PC-9 (cell line): ENCODE measurements around the gene SLC38A6. TPM values are rescaled to one million over a fixed set of nuclear protein-coding genes. Genes with fewer than 3 reads are reported as not detected.

ENCODE experiments used
- BruUV-seq: library from RNA; stranded (reverse); fragments of 400-500 nt; replicated peaks from 2 replicates; lab custom pipeline; 2021; lab: Mats Ljungman, UMichigan
- CTCF ChIA-PET: fragments of 300-600 bp; sonication (Branson Sonifier 250); formaldehyde crosslinking; loops from one replicate; lab custom pipeline; 2022; ENCODE audit warnings: antibody characterized with exemption; lab: Charles Lee
- POLR2A ChIA-PET: fragments of 300-600 bp; sonication (Branson Sonifier 250); formaldehyde crosslinking; loops from one replicate; lab custom pipeline; 2022; ENCODE audit warnings: antibody characterized with exemption; ENCODE audit not compliant: unreplicated experiment; lab: Charles Lee
- DNase-seq, 2 experiments: peaks; one replicate each; pipeline versions ENCODE4 v3.0.0 to v3.0.0-alpha.2; 2015 to 2022; ENCODE audit warnings: mixed read lengths in 1 of 2
- H2AFZ ChIP-seq: fragments of 200-600 bp; sonication (generic); 2 replicates; pipeline ENCODE4 v1.8.1; 2017; ENCODE audit warnings: antibody characterized with exemption
- H3F3A ChIP-seq: fragments of 200-600 bp; sonication (generic); 2 replicates; pipeline ENCODE4 v1.8.1; 2017; ENCODE audit warnings: antibody characterized with exemption, mild to moderate bottlenecking, low read depth; ENCODE audit not compliant: insufficient read depth
- H3K27ac ChIP-seq: fragments of 200-600 bp; sonication (generic); 2 replicates; pipeline ENCODE4 v1.6.1; 2016; ENCODE audit warnings: mixed run types
- H3K27me3 ChIP-seq: fragments of 200-600 bp; sonication (generic); 2 replicates; pipeline ENCODE4 v1.6.1; 2016; ENCODE audit warnings: low read depth, mixed run types; ENCODE audit not compliant: insufficient read depth
- H3K36me3 ChIP-seq: fragments of 200-600 bp; sonication (generic); 2 replicates; pipeline ENCODE4 v1.6.1; 2016; ENCODE audit warnings: low read depth, mixed run types
- H3K4me1 ChIP-seq: fragments of 200-600 bp; sonication (generic); replicated peaks from 2 replicates; pipeline ENCODE4 v1.6.1; 2016; ENCODE audit warnings: mixed run types; ENCODE audit not compliant: insufficient read depth
- H3K4me2 ChIP-seq: fragments of 200-600 bp; sonication (generic); 2 replicates; pipeline ENCODE4 v1.6.1; 2017; ENCODE audit warnings: mixed run types
- H3K4me3 ChIP-seq: fragments of 200-600 bp; sonication (generic); 2 replicates; pipeline ENCODE4 v1.6.1; 2016; ENCODE audit warnings: mixed run types
- H3K79me2 ChIP-seq: fragments of 200-600 bp; sonication (generic); 2 replicates; pipeline ENCODE4 v1.6.1; 2017; ENCODE audit warnings: low read depth, mixed run types
- H3K9me2 ChIP-seq: fragments of 200-600 bp; sonication (generic); 2 replicates; pipeline ENCODE4 v1.8.1; 2017; ENCODE audit warnings: mild to moderate bottlenecking; ENCODE audit not compliant: insufficient read depth
- H3K9me3 ChIP-seq: fragments of 200-600 bp; sonication (generic); 2 replicates; pipeline ENCODE4 v1.8.1; 2016; ENCODE audit warnings: low read depth; ENCODE audit not compliant: insufficient read depth
- H4K20me1 ChIP-seq: fragments of 200-600 bp; sonication (generic); 2 replicates; pipeline ENCODE4 v1.8.1; 2017; ENCODE audit not compliant: insufficient read depth
- CTCF ChIP-seq: fragments of 200-600 bp; sonication (generic); conservative IDR thresholded peaks from 2 replicates; pipeline ENCODE4 v1.6.1; 2017; ENCODE audit warnings: mixed run types, antibody characterized with exemption, mild to moderate bottlenecking, moderate library complexity
- EZH2 ChIP-seq: fragments of 200-600 bp; sonication (generic); IDR thresholded peaks from 2 replicates; pipeline ENCODE4 v1.8.0; 2017; ENCODE audit warnings: antibody characterized with exemption, low read depth
- intact Hi-C: fragments of 100-400 bp; cut with micrococcal nuclease; formaldehyde crosslinking; loops from one replicate; pipeline ENCODE4 v1.10.0; 2022; ENCODE audit not compliant: unreplicated experiment
- total RNA-seq: library from RNA; stranded (reverse); gene quantifications from 2 replicates; pipeline ENCODE4 v1.2.3, GENCODE V29; 2021

The SLC38A6 gene
- total RNA-seq, 1 experiment from 2014 or later = 45.5 TPM

- POLR2A ChIA-PET = interaction anchor here (0.6 kb wide), 1 partner anchor 29 kb away, joined by 3 read pairs; no protein-coding TSS in a partner anchor
- intact Hi-C loops = no loop called here
- H2AFZ ChIP-seq = no peak overlapping the region
- no peak for DNase-seq
- H3K79me2 ChIP-seq = no peaks in the 10 kb centered on the region
- no TSS peak for BruUV-seq
- TF ChIP-seq EZH2 (no peak), CTCF (no peak)
- no peaks in the 10 kb centered on the region for H3K27me3 ChIP-seq
- no peak overlapping the region for H3K4me3 ChIP-seq
- no peaks in the 10 kb centered on the region for H3F3A ChIP-seq
- no peaks in the 10 kb centered on the region for H3K9me3 ChIP-seq
- H4K20me1 ChIP-seq = no peaks in the 10 kb centered on the region
- H3K4me1 ChIP-seq = no peaks in the 10 kb centered on the region
- H3K9me2 ChIP-seq = no peaks in the 10 kb centered on the region
- H3K36me3 ChIP-seq = no peaks in the 10 kb centered on the region
- CTCF ChIA-PET = interaction anchor here (0.6 kb wide), 1 partner anchor 188 kb away, joined by 3 read pairs; no protein-coding TSS in a partner anchor
- no peak overlapping the region for H3K4me2 ChIP-seq
- no peak overlapping the region for H3K27ac ChIP-seq
These were observed 82.4 kb downstream of the SLC38A6 start for GRCh38 chr14:61063461-61063860.

- H3K4me3 ChIP-seq = no peak overlapping the region
- TF ChIP-seq CTCF (no peak), EZH2 (no peak)
- H4K20me1 ChIP-seq = no peaks in the 10 kb centered on the region
- POLR2A ChIA-PET = no interaction called here
- no peaks in the 10 kb centered on the region for H3K79me2 ChIP-seq
- H3K9me2 ChIP-seq = no peaks in the 10 kb centered on the region
- no TSS peak for BruUV-seq
- no peaks in the 10 kb centered on the region for H3K9me3 ChIP-seq
- no peak overlapping the region for H3K4me2 ChIP-seq
- no peak overlapping the region for H3K27ac ChIP-seq
- no peaks in the 10 kb centered on the region for H3K27me3 ChIP-seq
- no peaks in the 10 kb centered on the region for H3K4me1 ChIP-seq
- DNase-seq = no peak
- no peaks in the 10 kb centered on the region for H3K36me3 ChIP-seq
- intact Hi-C loops = no loop called here
- CTCF ChIA-PET = no interaction called here
- H3F3A ChIP-seq = no peaks in the 10 kb centered on the region
- H2AFZ ChIP-seq = no peak overlapping the region
These were observed 83.2 kb downstream of the SLC38A6 start for GRCh38 chr14:61064210-61064609.

- Histone ChIP-seq H3K27ac (no peak overlapping the region), H2AFZ (no peak overlapping the region), H3K9me2 (no peaks in the 10 kb centered on the region), H3K36me3 (no peaks in the 10 kb centered on the region), H3K4me1 (no peaks in the 10 kb centered on the region), H3K9me3 (no peaks in the 10 kb centered on the region), H3K27me3 (no peaks in the 10 kb centered on the region), H3K79me2 (no peaks in the 10 kb centered on the region), H3K4me2 (no peak overlapping the region), H3F3A (no peaks in the 10 kb centered on the region), H4K20me1 (no peaks in the 10 kb centered on the region), H3K4me3 (no peak overlapping the region)
- ChIA-PET POLR2A (no interaction called here), CTCF (no interaction called here)
- intact Hi-C loops = no loop called here
- TF ChIP-seq CTCF (no peak), EZH2 (no peak)
- no peak for DNase-seq
- no TSS peak for BruUV-seq
These were observed 83.8 kb downstream of the SLC38A6 start for GRCh38 chr14:61064856-61065255.
